PC-9 (cell line): Measurements from ENCODE around the gene CCNL2. TPM values are rescaled to one million over a fixed set of nuclear protein-coding genes. Genes with fewer than 3 reads are reported as not detected.

Experiments used
- BruUV-seq: library from RNA; stranded (reverse); fragments of 400-500 nt; replicated peaks from 2 replicates; lab custom pipeline; 2021; lab: Mats Ljungman, UMichigan
- CTCF ChIA-PET: fragments of 300-600 bp; sonication (Branson Sonifier 250); formaldehyde crosslinking; loops from one replicate; lab custom pipeline; 2022; ENCODE audit warnings: antibody characterized with exemption; lab: Charles Lee
- POLR2A ChIA-PET: fragments of 300-600 bp; sonication (Branson Sonifier 250); formaldehyde crosslinking; loops from one replicate; lab custom pipeline; 2022; ENCODE audit warnings: antibody characterized with exemption; ENCODE audit not compliant: unreplicated experiment; lab: Charles Lee
- DNase-seq, 2 experiments: peaks; one replicate each; pipeline versions ENCODE4 v3.0.0 to v3.0.0-alpha.2; 2015 to 2022; ENCODE audit warnings: mixed read lengths in 1 of 2
- H2AFZ ChIP-seq: fragments of 200-600 bp; sonication (generic); 2 replicates; pipeline ENCODE4 v1.8.1; 2017; ENCODE audit warnings: antibody characterized with exemption
- H3F3A ChIP-seq: fragments of 200-600 bp; sonication (generic); 2 replicates; pipeline ENCODE4 v1.8.1; 2017; ENCODE audit warnings: antibody characterized with exemption, mild to moderate bottlenecking, low read depth; ENCODE audit not compliant: insufficient read depth
- H3K27ac ChIP-seq: fragments of 200-600 bp; sonication (generic); 2 replicates; pipeline ENCODE4 v1.6.1; 2016; ENCODE audit warnings: mixed run types
- H3K27me3 ChIP-seq: fragments of 200-600 bp; sonication (generic); 2 replicates; pipeline ENCODE4 v1.6.1; 2016; ENCODE audit warnings: low read depth, mixed run types; ENCODE audit not compliant: insufficient read depth
- H3K36me3 ChIP-seq: fragments of 200-600 bp; sonication (generic); 2 replicates; pipeline ENCODE4 v1.6.1; 2016; ENCODE audit warnings: low read depth, mixed run types
- H3K4me1 ChIP-seq: fragments of 200-600 bp; sonication (generic); replicated peaks from 2 replicates; pipeline ENCODE4 v1.6.1; 2016; ENCODE audit warnings: mixed run types; ENCODE audit not compliant: insufficient read depth
- H3K4me2 ChIP-seq: fragments of 200-600 bp; sonication (generic); 2 replicates; pipeline ENCODE4 v1.6.1; 2017; ENCODE audit warnings: mixed run types
- H3K4me3 ChIP-seq: fragments of 200-600 bp; sonication (generic); 2 replicates; pipeline ENCODE4 v1.6.1; 2016; ENCODE audit warnings: mixed run types
- H3K79me2 ChIP-seq: fragments of 200-600 bp; sonication (generic); 2 replicates; pipeline ENCODE4 v1.6.1; 2017; ENCODE audit warnings: low read depth, mixed run types
- H3K9me2 ChIP-seq: fragments of 200-600 bp; sonication (generic); 2 replicates; pipeline ENCODE4 v1.8.1; 2017; ENCODE audit warnings: mild to moderate bottlenecking; ENCODE audit not compliant: insufficient read depth
- H3K9me3 ChIP-seq: fragments of 200-600 bp; sonication (generic); 2 replicates; pipeline ENCODE4 v1.8.1; 2016; ENCODE audit warnings: low read depth; ENCODE audit not compliant: insufficient read depth
- H4K20me1 ChIP-seq: fragments of 200-600 bp; sonication (generic); 2 replicates; pipeline ENCODE4 v1.8.1; 2017; ENCODE audit not compliant: insufficient read depth
- CTCF ChIP-seq: fragments of 200-600 bp; sonication (generic); conservative IDR thresholded peaks from 2 replicates; pipeline ENCODE4 v1.6.1; 2017; ENCODE audit warnings: mixed run types, antibody characterized with exemption, mild to moderate bottlenecking, moderate library complexity
- EZH2 ChIP-seq: fragments of 200-600 bp; sonication (generic); IDR thresholded peaks from 2 replicates; pipeline ENCODE4 v1.8.0; 2017; ENCODE audit warnings: antibody characterized with exemption, low read depth
- intact Hi-C: fragments of 100-400 bp; cut with micrococcal nuclease; formaldehyde crosslinking; loops from one replicate; pipeline ENCODE4 v1.10.0; 2022; ENCODE audit not compliant: unreplicated experiment
- total RNA-seq: library from RNA; stranded (reverse); gene quantifications from 2 replicates; pipeline ENCODE4 v1.2.3, GENCODE V29; 2021

The CCNL2 gene
- total RNA-seq, 1 experiment from 2014 or later = 162 TPM

- Histone ChIP-seq H3K9me2 (no peaks in the 10 kb centered on the region), H2AFZ (no peak overlapping the region), H3K79me2 (peaks cover 52% of the 10 kb centered on the region), H4K20me1 (peaks cover 24% of the 10 kb centered on the region), H3K27me3 (no peaks in the 10 kb centered on the region), H3F3A (peaks cover 41% of the 10 kb centered on the region; the same call in 1 of the 2 replicates), H3K9me3 (no peaks in the 10 kb centered on the region), H3K36me3 (peaks cover 46% of the 10 kb centered on the region), H3K4me3 (no peak overlapping the region), H3K27ac (no peak overlapping the region), H3K4me2 (no peak overlapping the region), H3K4me1 (peaks cover 13% of the 10 kb centered on the region)
- no peak for TF ChIP-seq EZH2
- TF ChIP-seq CTCF = no peak
- ChIA-PET POLR2A (no interaction called here), CTCF (no interaction called here)
- no peak for DNase-seq
- no TSS peak for BruUV-seq
- intact Hi-C loops = no loop called here
Observed at GRCh38 chr1:1395166-1395565, 4.0 kb downstream of the CCNL2 start.

GRCh38 chr1:1394116-1394515 is 5.0 kb downstream of the CCNL2 start:
- no TSS peak for BruUV-seq

GRCh38 chr1:1393428-1393827 is 5.7 kb downstream of the CCNL2 start:
- Histone ChIP-seq H3K4me2 (no peak overlapping the region), H3K27ac (no peak overlapping the region), H3K36me3 (peaks cover 58% of the 10 kb centered on the region), H3K4me1 (peaks cover 13% of the 10 kb centered on the region), H3F3A (peaks cover 46% of the 10 kb centered on the region; the same call in 1 of the 2 replicates), H3K27me3 (no peaks in the 10 kb centered on the region), H3K9me3 (no peaks in the 10 kb centered on the region), H3K4me3 (no peak overlapping the region), H2AFZ (no peak overlapping the region), H4K20me1 (peaks cover 24% of the 10 kb centered on the region), H3K79me2 (peaks cover 39% of the 10 kb centered on the region), H3K9me2 (no peaks in the 10 kb centered on the region)
- no peak for DNase-seq
- BruUV-seq = no TSS peak
- ChIA-PET CTCF (no interaction called here), POLR2A (no interaction called here)
- no peak for TF ChIP-seq EZH2
- TF ChIP-seq CTCF = no peak
- intact Hi-C loops = no loop called here

More at GRCh38 chr1:1394116-1394515, 5.0 kb downstream of the CCNL2 start:
- TF ChIP-seq EZH2 = no peak
- no peak for TF ChIP-seq CTCF
- peaks cover 46% of the 10 kb centered on the region; the same call in 1 of the 2 replicates for H3F3A ChIP-seq
- POLR2A ChIA-PET = no interaction called here
- H3K4me3 ChIP-seq = no peak overlapping the region
- H3K9me2 ChIP-seq = no peaks in the 10 kb centered on the region
- H3K4me1 ChIP-seq = peaks cover 13% of the 10 kb centered on the region
- peaks cover 46% of the 10 kb centered on the region for H3K79me2 ChIP-seq
- no peak overlapping the region for H3K4me2 ChIP-seq
- CTCF ChIA-PET = no interaction called here
- H3K27me3 ChIP-seq = no peaks in the 10 kb centered on the region
- peaks cover 24% of the 10 kb centered on the region for H4K20me1 ChIP-seq
- H3K36me3 ChIP-seq = peaks cover 57% of the 10 kb centered on the region
- DNase-seq = no peak
- no peak overlapping the region for H2AFZ ChIP-seq
- intact Hi-C loops = no loop called here
- H3K9me3 ChIP-seq = no peaks in the 10 kb centered on the region
- no peak overlapping the region for H3K27ac ChIP-seq
